ENCODE data around the gene NACC2.

NACC2 gene

GRCh38 chr9:136055715-136056545 lies 39.2 kb downstream of the NACC2 start:
- no peak for DNase-seq (ENCODE audit: low read depth)

- DNase-seq (ENCODE audit: low read depth), result no peak
Observed at GRCh38 chr9:136054798-136055714, 40.0 kb downstream of the NACC2 start.

- DNase-seq (ENCODE audit: low read depth), result no peak
Observed at GRCh38 chr9:136054146-136054545, 40.9 kb downstream of the NACC2 start.

- DNase-seq (ENCODE audit: low read depth), result no peak
Observed at GRCh38 chr9:136053757-136054142, 41.3 kb downstream of the NACC2 start.

- DNase-seq (ENCODE audit: low read depth), result no peak
Observed at GRCh38 chr9:136052991-136053756, 41.9 kb downstream of the NACC2 start.

- DNase-seq (ENCODE audit: low read depth), result no peak
Observed at GRCh38 chr9:136052472-136052880, 42.6 kb downstream of the NACC2 start.

GRCh38 chr9:136051837-136052471 lies 43.1 kb downstream of the NACC2 start:
- DNase-seq (ENCODE audit: low read depth), result no peak

GRCh38 chr9:136051453-136051836 lies 43.6 kb downstream of the NACC2 start:
- no peak for DNase-seq (ENCODE audit: low read depth)

- DNase-seq (ENCODE audit: low read depth), result no peak
Observed at GRCh38 chr9:136050701-136051452, 44.2 kb downstream of the NACC2 start.

- DNase-seq (ENCODE audit: low read depth), result no peak
Observed at GRCh38 chr9:136050266-136050700, 44.8 kb downstream of the NACC2 start.

GRCh38 chr9:136049491-136050265 lies 45.4 kb downstream of the NACC2 start:
- no peak for DNase-seq (ENCODE audit: low read depth)

GRCh38 chr9:136048560-136049411 lies 46.3 kb downstream of the NACC2 start:
- no peak for DNase-seq (ENCODE audit: low read depth)

GRCh38 chr9:136047775-136048559 lies 47.1 kb downstream of the NACC2 start:
- no peak for DNase-seq (ENCODE audit: low read depth)

- no peak for DNase-seq (ENCODE audit: low read depth)
Observed at GRCh38 chr9:136047076-136047774, 47.9 kb downstream of the NACC2 start.

GRCh38 chr9:136046554-136046920 lies 48.6 kb downstream of the NACC2 start:
- DNase-seq (ENCODE audit: low read depth), result no peak

- DNase-seq (ENCODE audit: low read depth), result no peak
Observed at GRCh38 chr9:136045595-136046553, 49.2 kb downstream of the NACC2 start.
